SK-N-SH treated with all-trans-retinoic acid at 6 μM for 48 hours (cell line): ENCODE data around the gene SYNGR1.

ENCODE experiments used
- ATAC-seq: fragments of 200-7000 bp; cut with Tn5 transposase; 3 replicates; pipeline ENCODE4 v1.9.1; 2020; ENCODE audit warnings: mild to moderate bottlenecking, moderate library complexity
- ARNTL ChIP-seq: fragments of 450-650 bp; formaldehyde crosslinking; IDR thresholded peaks from 2 replicates; pipeline ENCODE4 v1.5.0; 2020; ENCODE audit warnings: low read depth, mild to moderate bottlenecking, moderate library complexity, borderline replicate concordance
- CSDC2 ChIP-seq: fragments of 250-450 bp; sonication (Bioruptor Pico); IDR thresholded peaks from 2 replicates; pipeline ENCODE4 v1.5.0; 2020; ENCODE audit warnings: mild to moderate bottlenecking, moderate library complexity
- CSRNP3 ChIP-seq: fragments of 250-450 bp; sonication (Bioruptor Pico); IDR thresholded peaks from 2 replicates; pipeline ENCODE4 v1.5.1; 2021; ENCODE audit warnings: mild to moderate bottlenecking, moderate library complexity
- ESRRG ChIP-seq: fragments of 250-450 bp; sonication (Bioruptor Pico); IDR thresholded peaks from 2 replicates; pipeline ENCODE4 v1.6.1; 2021; ENCODE audit warnings: mild to moderate bottlenecking
- GLIS3 ChIP-seq: fragments of 250-450 bp; sonication (Bioruptor Pico); IDR thresholded peaks from 2 replicates; pipeline ENCODE4 v1.5.0; 2020; ENCODE audit warnings: mild to moderate bottlenecking, moderate library complexity
- ISL1 ChIP-seq: fragments of 250-450 bp; sonication (Bioruptor Pico); IDR thresholded peaks from 2 replicates; pipeline ENCODE4 v2.1.2; 2022; ENCODE audit warnings: mild to moderate bottlenecking, moderate library complexity
- OSR1 ChIP-seq: fragments of 250-450 bp; sonication (Bioruptor Pico); IDR thresholded peaks from 2 replicates; pipeline ENCODE4 v1.8.0; 2022; ENCODE audit warnings: moderate library complexity, mild to moderate bottlenecking, inconsistent platforms
- PPARA ChIP-seq: fragments of 250-450 bp; sonication (Bioruptor Pico); IDR thresholded peaks from 2 replicates; pipeline ENCODE4 v1.5.0; 2020; ENCODE audit warnings: mild to moderate bottlenecking, borderline replicate concordance
- RARB ChIP-seq: fragments of 250-450 bp; sonication (Bioruptor Pico); IDR thresholded peaks from 2 replicates; pipeline ENCODE4 v1.8.0; 2021; ENCODE audit warnings: mild to moderate bottlenecking, moderate library complexity
- TCF4 ChIP-seq: fragments of 250-450 bp; sonication (Bioruptor Pico); IDR thresholded peaks from 2 replicates; pipeline ENCODE4 v1.8.0; 2021; ENCODE audit warnings: mild to moderate bottlenecking, moderate library complexity, borderline replicate concordance
- TOX ChIP-seq: fragments of 250-450 bp; sonication (Bioruptor Pico); IDR thresholded peaks from 2 replicates; pipeline ENCODE4 v1.8.0; 2021; ENCODE audit warnings: mild to moderate bottlenecking, moderate library complexity, borderline replicate concordance
- ZC3H10 ChIP-seq: fragments of 250-450 bp; sonication (Bioruptor Pico); IDR thresholded peaks from 2 replicates; pipeline ENCODE4 v1.5.1; 2021; ENCODE audit warnings: mild to moderate bottlenecking, moderate library complexity
- ZFP3 ChIP-seq: fragments of 250-450 bp; sonication (Bioruptor Pico); IDR thresholded peaks from 2 replicates; pipeline ENCODE4 v1.5.0; 2020; ENCODE audit warnings: mild to moderate bottlenecking, moderate library complexity
- ZFP30 ChIP-seq: fragments of 450-650 bp; formaldehyde crosslinking; IDR thresholded peaks from 2 replicates; pipeline ENCODE4 v1.5.0; 2022; ENCODE audit warnings: mild to moderate bottlenecking, moderate library complexity
- ZNF565 ChIP-seq: fragments of 450-650 bp; formaldehyde crosslinking; conservative IDR thresholded peaks from 2 replicates; pipeline ENCODE4 v1.5.0; 2020; ENCODE audit warnings: low read depth, mild to moderate bottlenecking, moderate library complexity
- ZNF8 ChIP-seq: fragments of 450-650 bp; formaldehyde crosslinking; IDR thresholded peaks from 2 replicates; pipeline ENCODE4 v1.5.0; 2020; ENCODE audit warnings: mild to moderate bottlenecking, moderate library complexity
- TF ChIP-seq, protein P1 (sequence below): fragments of 250-450 bp; sonication (Bioruptor Pico); IDR thresholded peaks from 2 replicates; pipeline ENCODE4 v1.8.0; 2021; ENCODE audit warnings: low read depth, mild to moderate bottlenecking, moderate library complexity, borderline replicate concordance
- TF ChIP-seq, protein P2 (sequence below): fragments of 250-450 bp; sonication (Bioruptor Pico); IDR thresholded peaks from 2 replicates; pipeline ENCODE4 v1.5.0; 2020; ENCODE audit warnings: mild to moderate bottlenecking, moderate library complexity
- TF ChIP-seq, protein P3 (sequence below): fragments of 250-450 bp; sonication (Bioruptor Pico); IDR thresholded peaks from 2 replicates; pipeline ENCODE4 v1.8.0; 2020; ENCODE audit warnings: mild to moderate bottlenecking, moderate library complexity, borderline replicate concordance

SYNGR1 gene

GRCh38 chr22:39341179-39341578, 8.6 kb upstream of the SYNGR1 start:
- no peak for ATAC-seq
- TF ChIP-seq ZNF8 (CRISPR knock-in tag): no peak
- TF ChIP-seq, protein P1, sequence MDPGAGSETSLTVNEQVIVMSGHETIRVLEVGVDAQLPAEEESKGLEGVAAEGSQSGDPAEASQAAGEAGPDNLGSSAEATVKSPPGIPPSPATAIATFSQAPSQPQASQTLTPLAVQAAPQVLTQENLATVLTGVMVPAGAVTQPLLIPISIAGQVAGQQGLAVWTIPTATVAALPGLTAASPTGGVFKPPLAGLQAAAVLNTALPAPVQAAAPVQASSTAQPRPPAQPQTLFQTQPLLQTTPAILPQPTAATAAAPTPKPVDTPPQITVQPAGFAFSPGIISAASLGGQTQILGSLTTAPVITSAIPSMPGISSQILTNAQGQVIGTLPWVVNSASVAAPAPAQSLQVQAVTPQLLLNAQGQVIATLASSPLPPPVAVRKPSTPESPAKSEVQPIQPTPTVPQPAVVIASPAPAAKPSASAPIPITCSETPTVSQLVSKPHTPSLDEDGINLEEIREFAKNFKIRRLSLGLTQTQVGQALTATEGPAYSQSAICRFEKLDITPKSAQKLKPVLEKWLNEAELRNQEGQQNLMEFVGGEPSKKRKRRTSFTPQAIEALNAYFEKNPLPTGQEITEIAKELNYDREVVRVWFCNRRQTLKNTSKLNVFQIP (CRISPR knock-in tag): no peak

GRCh38 chr22:39343259-39344045, 6.3 kb upstream of the SYNGR1 start:
- peak; percentile 89 for ATAC-seq
- TF ChIP-seq PPARA (CRISPR knock-in tag) (no peak), CSRNP3 (no peak), ZNF8 (CRISPR knock-in tag) (no peak), ZC3H10 (CRISPR knock-in tag) (no peak), ARNTL (no peak), ZFP3 (CRISPR knock-in tag) (no peak), ZFP30 (CRISPR knock-in tag) (no peak), ZNF565 (CRISPR knock-in tag) (no peak), TOX (CRISPR knock-in tag) (no peak), TCF4 (CRISPR knock-in tag) (no peak), ISL1 (CRISPR knock-in tag) (no peak)
- TF ChIP-seq, protein P1 (CRISPR knock-in tag): no peak
- TF ChIP-seq, protein P2, sequence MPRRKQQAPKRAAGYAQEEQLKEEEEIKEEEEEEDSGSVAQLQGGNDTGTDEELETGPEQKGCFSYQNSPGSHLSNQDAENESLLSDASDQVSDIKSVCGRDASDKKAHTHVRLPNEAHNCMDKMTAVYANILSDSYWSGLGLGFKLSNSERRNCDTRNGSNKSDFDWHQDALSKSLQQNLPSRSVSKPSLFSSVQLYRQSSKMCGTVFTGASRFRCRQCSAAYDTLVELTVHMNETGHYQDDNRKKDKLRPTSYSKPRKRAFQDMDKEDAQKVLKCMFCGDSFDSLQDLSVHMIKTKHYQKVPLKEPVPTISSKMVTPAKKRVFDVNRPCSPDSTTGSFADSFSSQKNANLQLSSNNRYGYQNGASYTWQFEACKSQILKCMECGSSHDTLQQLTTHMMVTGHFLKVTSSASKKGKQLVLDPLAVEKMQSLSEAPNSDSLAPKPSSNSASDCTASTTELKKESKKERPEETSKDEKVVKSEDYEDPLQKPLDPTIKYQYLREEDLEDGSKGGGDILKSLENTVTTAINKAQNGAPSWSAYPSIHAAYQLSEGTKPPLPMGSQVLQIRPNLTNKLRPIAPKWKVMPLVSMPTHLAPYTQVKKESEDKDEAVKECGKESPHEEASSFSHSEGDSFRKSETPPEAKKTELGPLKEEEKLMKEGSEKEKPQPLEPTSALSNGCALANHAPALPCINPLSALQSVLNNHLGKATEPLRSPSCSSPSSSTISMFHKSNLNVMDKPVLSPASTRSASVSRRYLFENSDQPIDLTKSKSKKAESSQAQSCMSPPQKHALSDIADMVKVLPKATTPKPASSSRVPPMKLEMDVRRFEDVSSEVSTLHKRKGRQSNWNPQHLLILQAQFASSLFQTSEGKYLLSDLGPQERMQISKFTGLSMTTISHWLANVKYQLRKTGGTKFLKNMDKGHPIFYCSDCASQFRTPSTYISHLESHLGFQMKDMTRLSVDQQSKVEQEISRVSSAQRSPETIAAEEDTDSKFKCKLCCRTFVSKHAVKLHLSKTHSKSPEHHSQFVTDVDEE: no peak

- ATAC-seq: no peak
- TF ChIP-seq ZFP3 (CRISPR knock-in tag) (no peak), TCF4 (CRISPR knock-in tag) (no peak), CSRNP3 (no peak), GLIS3 (CRISPR knock-in tag) (no peak)
- TF ChIP-seq, protein P3, sequence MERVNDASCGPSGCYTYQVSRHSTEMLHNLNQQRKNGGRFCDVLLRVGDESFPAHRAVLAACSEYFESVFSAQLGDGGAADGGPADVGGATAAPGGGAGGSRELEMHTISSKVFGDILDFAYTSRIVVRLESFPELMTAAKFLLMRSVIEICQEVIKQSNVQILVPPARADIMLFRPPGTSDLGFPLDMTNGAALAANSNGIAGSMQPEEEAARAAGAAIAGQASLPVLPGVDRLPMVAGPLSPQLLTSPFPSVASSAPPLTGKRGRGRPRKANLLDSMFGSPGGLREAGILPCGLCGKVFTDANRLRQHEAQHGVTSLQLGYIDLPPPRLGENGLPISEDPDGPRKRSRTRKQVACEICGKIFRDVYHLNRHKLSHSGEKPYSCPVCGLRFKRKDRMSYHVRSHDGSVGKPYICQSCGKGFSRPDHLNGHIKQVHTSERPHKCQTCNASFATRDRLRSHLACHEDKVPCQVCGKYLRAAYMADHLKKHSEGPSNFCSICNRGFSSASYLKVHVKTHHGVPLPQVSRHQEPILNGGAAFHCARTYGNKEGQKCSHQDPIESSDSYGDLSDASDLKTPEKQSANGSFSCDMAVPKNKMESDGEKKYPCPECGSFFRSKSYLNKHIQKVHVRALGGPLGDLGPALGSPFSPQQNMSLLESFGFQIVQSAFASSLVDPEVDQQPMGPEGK (CRISPR knock-in tag): no peak
These were observed 5.8 kb upstream of the SYNGR1 start for GRCh38 chr22:39344046-39344390.

DNA sequence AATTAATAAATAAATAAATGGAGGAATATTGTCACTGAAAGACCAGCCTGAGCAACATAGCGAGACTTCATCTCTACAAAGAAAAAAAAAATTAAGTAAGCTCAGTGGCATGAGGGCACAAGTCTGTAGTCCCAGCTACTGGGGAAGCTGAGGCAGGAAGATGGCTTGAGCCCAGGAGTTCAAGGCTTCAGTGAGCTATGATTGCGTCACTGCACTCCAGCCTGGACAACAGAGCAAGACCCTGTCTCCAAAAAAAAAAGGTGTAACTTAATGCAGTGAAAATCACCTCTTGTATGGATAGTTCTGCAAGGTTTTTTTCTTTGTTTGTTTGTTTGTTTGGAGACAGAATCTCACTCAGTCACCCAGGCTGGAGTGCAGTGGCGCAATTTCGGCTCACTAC, 4.6 kb upstream of the SYNGR1 start:
- ATAC-seq: no peak
- TF ChIP-seq CSRNP3 (no peak), OSR1 (CRISPR knock-in tag) (no peak), ISL1 (CRISPR knock-in tag) (no peak), TOX (CRISPR knock-in tag) (no peak), RARB (no peak), CSDC2 (CRISPR knock-in tag) (no peak), ESRRG (no peak)
- TF ChIP-seq, protein P2: no peak
